K562 (cell line): ENCODE data around the gene ZBTB32. TPM values are rescaled to one million over a fixed set of nuclear protein-coding genes. Genes with fewer than 3 reads are reported as not detected.

Experiments
- ATAC-seq: fragments of 200-7000 bp; cut with Tn5 transposase; 3 replicates; pipeline ENCODE4 v1.9.1; 2020; ENCODE audit warnings: moderate library complexity
- BruUV-seq: library from RNA; stranded (reverse); fragments of 400-500 nt; replicated peaks from 2 replicates; lab custom pipeline; 2021; lab: Mats Ljungman, UMichigan
- CTCF ChIA-PET: fragments of 300-600 bp; formaldehyde crosslinking; extraction: SDS; loops from one replicate; lab custom pipeline; 2021; ENCODE audit warnings: low intra/inter-chr PET ratio; lab: Yijun Ruan, JAX
- POLR2A ChIA-PET: fragments of 300-600, 350-650 bp; sonication (Branson Sonifier 250); formaldehyde crosslinking; extraction: SDS; loops from one replicate; lab custom pipeline; 2021; ENCODE audit warnings: antibody characterized with exemption, inconsistent platforms; lab: Yijun Ruan, JAX
- DNase-seq, 4 experiments: peaks; one replicate each; pipeline versions ENCODE4 v3.0.0 to v3.0.0-alpha.2; 2011 to 2018; ENCODE audit warnings: low spot score in 3 of 4, mixed read lengths in 3 of 4; ENCODE audit errors: extremely low read depth in 1 of 4
- FAIRE-seq: peaks from 2 replicates; lab custom pipeline; 2011; peaks lifted over from hg19 to GRCh38; lab: Jason Lieb, UNC
- H2AFZ ChIP-seq: 2 replicates; pipeline ENCODE4 v1.6.0; 2011; ENCODE audit warnings: low read depth, low read length, control low read depth, inconsistent platforms
- H3K27ac ChIP-seq: fragments of 200-600 bp; 3 replicates; pipeline ENCODE4 v1.8.0; 2011; ENCODE audit warnings: low read depth, mild to moderate bottlenecking, control low read depth, inconsistent platforms, low read length, moderate library complexity, mixed read lengths; ENCODE audit errors: extremely low read depth
- H3K27me3 ChIP-seq, 2 experiments: fragments of 300-600 bp in 1 of 2; 2 replicates in 1 of 2; 3 replicates in 1 of 2; pipeline versions ENCODE4 v1.6.0 to v1.8.0; 2011; ENCODE audit warnings: inconsistent platforms in 2 of 2, low read length in 2 of 2, mild to moderate bottlenecking in 1 of 2, mixed read lengths in 1 of 2, moderate library complexity in 1 of 2; ENCODE audit not compliant: control insufficient read depth in 2 of 2, insufficient read depth in 2 of 2
- H3K36me3 ChIP-seq: fragments of 300-600 bp; 3 replicates; pipeline ENCODE4 v1.8.0; 2011; ENCODE audit warnings: mild to moderate bottlenecking, low read length, inconsistent platforms; ENCODE audit not compliant: control insufficient read depth, insufficient read depth
- H3K4me1 ChIP-seq, 2 experiments: fragments of 200-600 bp in 1 of 2; replicated peaks in 1 of 2; 2 replicates in 1 of 2; 3 replicates in 1 of 2; pipeline versions ENCODE4 v1.5.1 to v1.8.0; 2011; ENCODE audit warnings: inconsistent platforms in 2 of 2, low read length in 2 of 2, mild to moderate bottlenecking in 1 of 2, mixed read lengths in 1 of 2, moderate library complexity in 1 of 2; ENCODE audit not compliant: control insufficient read depth in 2 of 2, insufficient read depth in 2 of 2
- H3K4me2 ChIP-seq: 2 replicates; pipeline ENCODE4 v1.6.1; 2011; ENCODE audit warnings: low read length, control low read depth, inconsistent platforms, mixed read lengths; ENCODE audit not compliant: insufficient read depth
- H3K4me3 ChIP-seq: fragments of 200-600 bp; sonication (generic), shearing (Covaris generic); 2 replicates; pipeline ENCODE4 v1.5.1; 2016; ENCODE audit warnings: control low read depth, inconsistent platforms
- H3K79me2 ChIP-seq: fragments of 200-600 bp; 3 replicates; pipeline ENCODE4 v1.8.0; 2011; ENCODE audit warnings: low read length, inconsistent platforms; ENCODE audit not compliant: control insufficient read depth, insufficient read depth
- H3K9ac ChIP-seq, 2 experiments: 2 replicates each; pipeline versions ENCODE4 v1.6.0 to v1.6.1; 2011; ENCODE audit warnings: low read depth in 2 of 2, low read length in 2 of 2, control low read depth in 1 of 2, inconsistent platforms in 1 of 2, mild to moderate bottlenecking in 1 of 2, mixed read lengths in 1 of 2; ENCODE audit not compliant: insufficient read depth in 1 of 2
- H3K9me1 ChIP-seq: one replicate; pipeline ENCODE4 v1.6.0; 2011; ENCODE audit warnings: inconsistent platforms, mild to moderate bottlenecking, low read length, moderate library complexity; ENCODE audit not compliant: control insufficient read depth, insufficient read depth
- H3K9me3 ChIP-seq: replicated peaks from 2 replicates; pipeline ENCODE4 v1.5.1; 2011; ENCODE audit warnings: low read depth, low read length, inconsistent platforms; ENCODE audit not compliant: control insufficient read depth, insufficient read depth
- H4K20me1 ChIP-seq: replicated peaks from 2 replicates; pipeline ENCODE4 v1.6.1; 2011; ENCODE audit warnings: low read length, inconsistent platforms, mixed read lengths; ENCODE audit not compliant: control insufficient read depth, insufficient read depth
- ELK1 ChIP-seq: sonication (generic); formaldehyde crosslinking; IDR thresholded peaks from 2 replicates; pipeline ENCODE4 v1.8.1; 2022; ENCODE audit warnings: missing genetic modification reagents
- EP300 ChIP-seq: IDR thresholded peaks from 2 replicates; pipeline ENCODE4 v1.6.1; 2012; ENCODE audit warnings: low read length, improper control_type of control experiment
- ETV6 ChIP-seq, 3 experiments: fragments of 150-350 bp in 1 of 3; sonication (generic) in 1 of 3; formaldehyde crosslinking in 1 of 3; IDR thresholded peaks; 2 replicates each; pipeline versions ENCODE4 v1.6.1 to v1.8.0; 2014 to 2022; ENCODE audit warnings: borderline replicate concordance in 2 of 3, low read depth in 2 of 3, antibody characterized with exemption in 1 of 3, low read length in 1 of 3, mild to moderate bottlenecking in 1 of 3, missing genetic modification reagents in 1 of 3
- HOMEZ ChIP-seq: fragments of 250-450 bp; sonication (Bioruptor Pico); IDR thresholded peaks from 2 replicates; pipeline ENCODE4 v1.4.0; 2020; ENCODE audit warnings: mild to moderate bottlenecking, moderate library complexity
- HOXB6 ChIP-seq: fragments of 250-450 bp; sonication (Bioruptor Pico); IDR thresholded peaks from 2 replicates; pipeline ENCODE4 v1.5.1; 2022; ENCODE audit warnings: mild to moderate bottlenecking, borderline replicate concordance
- KDM4B ChIP-seq, 2 experiments: fragments of 450-650 bp in 1 of 2; sonication (generic) in 1 of 2; IDR thresholded peaks; 2 replicates each; pipeline ENCODE4 v1.6.1; 2016 to 2017; ENCODE audit warnings: borderline replicate concordance in 2 of 2, antibody characterized with exemption in 1 of 2, low read depth in 1 of 2, mild to moderate bottlenecking in 1 of 2
- LEF1 ChIP-seq: fragments of 450-650 bp; IDR thresholded peaks from 2 replicates; pipeline ENCODE4 v1.6.1; 2016; ENCODE audit warnings: mild to moderate bottlenecking
- MXI1 ChIP-seq: IDR thresholded peaks from 2 replicates; pipeline ENCODE4 v1.6.1; 2011; ENCODE audit warnings: low read depth, mild to moderate bottlenecking, improper control_type of control experiment, low read length
- POLR2G ChIP-seq: fragments of 200-400 bp; formaldehyde crosslinking; IDR thresholded peaks from 2 replicates; pipeline ENCODE4 v1.6.1; 2017; ENCODE audit warnings: low read depth, mild to moderate bottlenecking, antibody characterized with exemption, low read length, moderate library complexity
- SMAD2 ChIP-seq: fragments of 150-350 bp; IDR thresholded peaks from 2 replicates; pipeline ENCODE4 v1.6.1; 2014; ENCODE audit warnings: low read depth, mild to moderate bottlenecking, low read length
- TCF3 ChIP-seq: sonication (generic); formaldehyde crosslinking; IDR thresholded peaks from 2 replicates; pipeline ENCODE4 v1.4.0; 2020; ENCODE audit warnings: mild to moderate bottlenecking, missing genetic modification reagents
- ZNF134 ChIP-seq: fragments of 250-450 bp; sonication (Bioruptor Pico); conservative IDR thresholded peaks from 2 replicates; pipeline ENCODE4 v1.4.0; 2020
- ZNF263 ChIP-seq: sonication (generic); formaldehyde crosslinking; IDR thresholded peaks from 2 replicates; pipeline ENCODE4 v1.8.0; 2022; ENCODE audit warnings: mild to moderate bottlenecking, missing genetic modification reagents, borderline replicate concordance
- WGBS: fragments of 100-300 bp; shearing (Covaris generic); methylation state at CpG from one replicate; pipeline ENCODE4 v1.1.6; 2016; ENCODE audit warnings: low coverage, mixed read lengths; ENCODE audit not compliant: insufficient coverage; ENCODE audit errors: missing lambda C conversion rate; 5-methylcytosine and 5-hydroxymethylcytosine counted together
- in situ Hi-C: fragments of 300-500 bp; cut with MboI; formaldehyde crosslinking; loops from 4 replicates; pipeline ENCODE4 v1.15.0; 2018; ENCODE audit warnings: inconsistent platforms, mixed read lengths
- intact Hi-C: fragments of 100-400 bp; cut with micrococcal nuclease; formaldehyde crosslinking; loops from 2 replicates; pipeline ENCODE4 v1.14.2; 2022
- polyA plus RNA-seq, 8 experiments: library from polyadenylated mRNA; depleted of rRNA in 4 of 8; stranded (reverse) in 5 of 8; unstranded in 3 of 8; fragments of >200 nt; fragmentation: Nextera tagmentation in 2 of 8; fragmentation: Illumina TruSeq in 1 of 8; extraction: Ambion mirVana in 2 of 8; extraction: Trizol in 1 of 8; gene quantifications; 2 replicates each; pipeline versions ENCODE4 v1.2.1 to v1.2.3, GENCODE V29; 2011 to 2014; ENCODE audit warnings: inconsistent platforms in 1 of 8, missing spikeins in 1 of 8
- total RNA-seq, 7 experiments: library from RNA; depleted of rRNA in 6 of 7; stranded (reverse); fragments of >200 nt in 6 of 7; fragmentation: Illumina TruSeq in 2 of 7; extraction: Trizol in 2 of 7; gene quantifications; 2 replicates each; pipeline versions ENCODE4 v1.2.1 to v1.2.3, GENCODE V29; 2011 to 2021; ENCODE audit warnings: low replicate concordance in 1 of 7

ZBTB32 gene
- total and polyA plus RNA-seq, 9 of the 15 experiments (the other 6 are each of a cell fraction or from before 2014, with no cell fraction given) = 0.20 TPM; not detected in 8

GRCh38 chr19:35734273-35734672 is 29.9 kb downstream of the ZBTB32 start:
- no TSS peak for BruUV-seq
- Histone ChIP-seq H3K4me2 (no peak overlapping the region), H3K27me3 (no peaks in the 10 kb centered on the region), H2AFZ (no peak overlapping the region), H3K4me1 (peaks cover 0 to 17% of the 10 kb centered on the region in 2 experiments; a peak in 2 of 5 replicates), H3K9me1 (no peaks in the 10 kb centered on the region), H3K79me2 (no peaks in the 10 kb centered on the region), H4K20me1 (no peaks in the 10 kb centered on the region), H3K36me3 (peaks cover 97% of the 10 kb centered on the region; the same call in 2 of the 3 replicates), H3K27ac (no peak overlapping the region), H3K9me3 (no peaks in the 10 kb centered on the region), H3K4me3 (no peak overlapping the region), H3K9ac (no peak overlapping the region)
- ChIA-PET CTCF (no interaction called here), POLR2A (interaction anchor here (0.6 to 0.9 kb wide), 2 partner anchors 11 to 272 kb away, joined by 3 to 5 read pairs; no protein-coding TSS in a partner anchor)
- ATAC-seq (no peak), DNase-seq (no peak), FAIRE-seq (no peak)
- intact Hi-C loops = no loop called here
- in situ Hi-C loops = no loop called here
- 91% methylated on average over 8 of the region's 8 CpGs for WGBS
- TF ChIP-seq LEF1 = no peak
- peak; percentile 54; the same call in 1 of the 2 replicates for TF ChIP-seq POLR2G
- TF ChIP-seq, all 486 proteins: peak for 1

- ATAC-seq (no peak), FAIRE-seq (no peak)
- no TSS peak for BruUV-seq
- TF ChIP-seq TCF3 (CRISPR knock-in tag) = no peak
- no peak for TF ChIP-seq SMAD2
- TF ChIP-seq KDM4B (IDR thresholded peaks at IDR 0.05; ENCODE audit: borderline replicate concordance in 2 of 2, low read depth in 1 of 2) = no peak
- TF ChIP-seq ELK1 = no peak
- no peak for TF ChIP-seq HOXB6
- TF ChIP-seq HOMEZ (CRISPR knock-in tag) = no peak
- TF ChIP-seq ETV6 (IDR thresholded peaks at IDR 0.05; ENCODE audit: borderline replicate concordance in 1 of 2, low read depth in 2 of 2, low read length in 1 of 2) = no peak
- TF ChIP-seq ETV6 (CRISPR knock-in tag; IDR thresholded peaks at IDR 0.05; ENCODE audit: borderline replicate concordance) = no peak
- no peak for TF ChIP-seq MXI1
- TF ChIP-seq EP300 = no peak
- no peak for TF ChIP-seq ZNF134 (CRISPR knock-in tag)
- no peak for TF ChIP-seq ZNF263 (CRISPR knock-in tag)
These were observed 30.5 kb downstream of the ZBTB32 start for GRCh38 chr19:35734889-35735288.

More at GRCh38 chr19:35734889-35735288, 30.5 kb downstream of the ZBTB32 start:
- Histone ChIP-seq H3K9ac (no peak overlapping the region; a peak in 1 of 4 replicates), H2AFZ (no peak overlapping the region), H3K4me3 (no peak overlapping the region), H3K36me3 (peaks cover 91% of the 10 kb centered on the region; the same call in 2 of the 3 replicates), H3K79me2 (no peaks in the 10 kb centered on the region; the same call in 2 of the 3 replicates), H3K9me1 (no peaks in the 10 kb centered on the region), H4K20me1 (no peaks in the 10 kb centered on the region), H3K4me2 (no peak overlapping the region), H3K9me3 (no peaks in the 10 kb centered on the region), H3K27me3 (no peaks in the 10 kb centered on the region), H3K27ac (no peak overlapping the region), H3K4me1 (peaks cover 3 to 24% of the 10 kb centered on the region in 2 experiments; a peak in 4 of 5 replicates)
- POLR2A ChIA-PET = interaction anchor here (0.6 to 1.0 kb wide), 3 partner anchors 12 to 272 kb away, joined by 3 to 5 read pairs (median 4); no protein-coding TSS in a partner anchor
- CTCF ChIA-PET = no interaction called here
- no peak for DNase-seq
- intact Hi-C loops (no loop called here), in situ Hi-C loops (no loop called here)
- WGBS = 75% methylated on average over 5 of the region's 5 CpGs
